Colon (tissue), 2 donors: Measurements from ENCODE around the gene U2AF1.
"Not testable (repeated sequence)": the region's sequence is repeated elsewhere in the genome, so short reads cannot be mapped to it uniquely, and the experiment has no call there.

ENCODE experiments used
- FAIRE-seq: peaks from 2 replicates; lab custom pipeline; 2012; peaks lifted over from hg19 to GRCh38; lab: Jason Lieb, UNC
- donor health status: control.
- donor health status: control.

U2AF1 gene

GRCh38 chr21:43106965-43107793, at the start of gene U2AF1:
Gene U2AF1 (minus strand): TSS chr21:43107570. CDS start chr21:43107494, 76 bp downstream.
- not testable (repeated sequence) for FAIRE-seq

- FAIRE-seq = not testable (repeated sequence)
Measured at GRCh38 chr21:43153601-43154000, 46.2 kb upstream of the U2AF1 start.

- not testable (repeated sequence) for FAIRE-seq
Measured at GRCh38 chr21:43149344-43149743, 42.0 kb upstream of the U2AF1 start.

- not testable (repeated sequence) for FAIRE-seq
Measured at GRCh38 chr21:43147999-43148398, 40.6 kb upstream of the U2AF1 start.

GRCh38 chr21:43146637-43147036, 39.3 kb upstream of the U2AF1 start:
- not testable (repeated sequence) for FAIRE-seq

- FAIRE-seq = not testable (repeated sequence)
Measured at GRCh38 chr21:43141407-43141806, 34.0 kb upstream of the U2AF1 start.

- FAIRE-seq = not testable (repeated sequence)
Measured at GRCh38 chr21:43138944-43139343, 31.6 kb upstream of the U2AF1 start.

GRCh38 chr21:43134520-43134919, 27.1 kb upstream of the U2AF1 start:
- not testable (repeated sequence) for FAIRE-seq

GRCh38 chr21:43130094-43130493, 22.7 kb upstream of the U2AF1 start:
- FAIRE-seq = not testable (repeated sequence)

GRCh38 chr21:43115956-43116355, 8.6 kb upstream of the U2AF1 start:
- not testable (repeated sequence) for FAIRE-seq

- FAIRE-seq = not testable (repeated sequence)
Measured at GRCh38 chr21:43114483-43114882, 7.1 kb upstream of the U2AF1 start.

- FAIRE-seq = not testable (repeated sequence)
Measured at GRCh38 chr21:43109006-43109405, 1.6 kb upstream of the U2AF1 start.

- not testable (repeated sequence) for FAIRE-seq
Measured at GRCh38 chr21:43108177-43108576, 807 bp upstream of the U2AF1 start.

GRCh38 chr21:43107794-43108137, 396 bp upstream of the U2AF1 start:
- FAIRE-seq = not testable (repeated sequence)

- not testable (repeated sequence) for FAIRE-seq
Measured at GRCh38 chr21:43104642-43105041, 2.7 kb downstream of the U2AF1 start.

- FAIRE-seq = not testable (repeated sequence)
Measured at GRCh38 chr21:43102281-43102680, 5.1 kb downstream of the U2AF1 start.

- FAIRE-seq = not testable (repeated sequence)
Measured at GRCh38 chr21:43101676-43102075, 5.7 kb downstream of the U2AF1 start.

GRCh38 chr21:43101000-43101399, 6.4 kb downstream of the U2AF1 start:
- FAIRE-seq = not testable (repeated sequence)

GRCh38 chr21:43091979-43092614, 15.3 kb downstream of the U2AF1 start:
- FAIRE-seq = not testable (repeated sequence)

- FAIRE-seq = not testable (repeated sequence)
Measured at GRCh38 chr21:43090947-43091346, 16.4 kb downstream of the U2AF1 start.

- not testable (repeated sequence) for FAIRE-seq
Measured at GRCh38 chr21:43089463-43089862, 17.9 kb downstream of the U2AF1 start.

GRCh38 chr21:43082587-43083300, 24.6 kb downstream of the U2AF1 start:
- FAIRE-seq = not testable (repeated sequence)

GRCh38 chr21:43076643-43077042, 30.7 kb downstream of the U2AF1 start:
- FAIRE-seq = not testable (repeated sequence)
